Measurements from ENCODE around the gene CDH15. TPM values are rescaled to one million over a fixed set of nuclear protein-coding genes. Genes with fewer than 3 reads are reported as not detected.
A peak's percentile ranks its signal among the peaks of the same experiment; 100 is the strongest.

Gene CDH15
- total RNA-seq, 1 donor from 2014 or later: 0.16 TPM

DNA sequence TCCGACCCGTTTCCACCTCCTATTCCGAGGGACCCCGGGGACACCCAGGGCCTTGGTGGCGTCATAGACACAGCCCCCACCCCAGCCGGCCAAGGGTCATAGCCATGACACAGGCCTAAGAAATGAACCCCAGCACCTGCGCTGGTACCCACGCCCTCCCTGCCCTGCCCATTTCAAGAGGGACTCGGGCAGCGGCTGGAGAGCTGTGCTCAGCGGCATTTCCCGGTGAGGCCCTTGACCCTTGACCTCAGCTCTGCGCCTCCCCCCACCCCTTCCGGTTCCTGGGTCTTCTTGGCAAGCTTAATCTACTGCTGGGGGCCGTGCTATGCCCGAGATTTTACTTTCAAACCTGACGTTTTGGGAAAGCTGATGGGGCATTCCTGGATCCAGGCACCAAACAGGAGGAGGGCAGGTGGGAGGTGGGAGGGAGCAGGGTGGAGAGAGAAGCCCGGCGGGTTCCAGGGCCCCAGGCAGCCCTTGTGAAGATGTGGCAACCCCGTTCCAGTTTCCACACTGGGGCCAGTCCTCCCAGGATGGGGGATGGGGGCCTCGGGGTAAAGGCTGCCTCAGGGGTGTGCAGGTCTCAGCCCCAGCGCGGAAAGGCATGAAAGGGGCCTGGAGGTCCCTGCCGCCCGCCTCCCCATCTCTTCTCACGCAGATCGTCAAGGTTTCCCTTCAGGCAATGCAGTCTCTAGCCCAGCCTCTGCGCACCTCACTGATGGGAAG lies 28.7 kb downstream of the CDH15 start, which contains the start of gene SLC22A31:
Gene SLC22A31, minus strand, starts transcription at position 414 of the 726 bp plus-strand sequence. Its CDS starts 36 bp downstream, at position 378.
- DNase-seq: no peak

DNA sequence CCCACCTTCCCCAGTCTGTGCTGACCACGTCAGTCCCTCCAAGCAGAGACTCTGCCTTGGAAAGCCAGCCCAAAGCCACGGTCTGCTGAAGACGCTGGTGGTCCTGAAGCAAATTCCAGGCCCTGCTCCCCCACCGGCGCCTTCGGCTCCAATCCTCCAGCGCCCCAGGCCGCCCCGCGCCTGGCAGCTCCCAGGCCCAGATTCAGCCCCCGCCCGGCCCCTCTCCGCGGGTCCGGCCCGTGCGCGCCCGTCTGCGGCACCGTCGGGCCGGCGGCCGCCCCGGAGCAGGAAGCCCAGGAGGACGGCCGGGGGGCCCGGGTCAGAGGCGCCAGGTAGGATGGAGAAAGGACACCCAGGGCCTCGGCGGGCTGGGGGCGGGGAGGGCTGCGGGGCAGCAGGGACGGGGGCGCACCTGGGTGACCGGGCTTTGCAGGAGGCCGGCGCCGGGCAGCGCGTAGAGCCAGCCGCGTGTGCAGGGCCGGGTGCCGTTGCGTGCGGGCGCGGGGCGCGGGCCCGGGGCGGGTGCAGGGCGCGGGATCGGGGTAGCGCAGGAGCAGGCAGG lies 29.4 kb downstream of the CDH15 start:
- DNase-seq: no peak

DNA sequence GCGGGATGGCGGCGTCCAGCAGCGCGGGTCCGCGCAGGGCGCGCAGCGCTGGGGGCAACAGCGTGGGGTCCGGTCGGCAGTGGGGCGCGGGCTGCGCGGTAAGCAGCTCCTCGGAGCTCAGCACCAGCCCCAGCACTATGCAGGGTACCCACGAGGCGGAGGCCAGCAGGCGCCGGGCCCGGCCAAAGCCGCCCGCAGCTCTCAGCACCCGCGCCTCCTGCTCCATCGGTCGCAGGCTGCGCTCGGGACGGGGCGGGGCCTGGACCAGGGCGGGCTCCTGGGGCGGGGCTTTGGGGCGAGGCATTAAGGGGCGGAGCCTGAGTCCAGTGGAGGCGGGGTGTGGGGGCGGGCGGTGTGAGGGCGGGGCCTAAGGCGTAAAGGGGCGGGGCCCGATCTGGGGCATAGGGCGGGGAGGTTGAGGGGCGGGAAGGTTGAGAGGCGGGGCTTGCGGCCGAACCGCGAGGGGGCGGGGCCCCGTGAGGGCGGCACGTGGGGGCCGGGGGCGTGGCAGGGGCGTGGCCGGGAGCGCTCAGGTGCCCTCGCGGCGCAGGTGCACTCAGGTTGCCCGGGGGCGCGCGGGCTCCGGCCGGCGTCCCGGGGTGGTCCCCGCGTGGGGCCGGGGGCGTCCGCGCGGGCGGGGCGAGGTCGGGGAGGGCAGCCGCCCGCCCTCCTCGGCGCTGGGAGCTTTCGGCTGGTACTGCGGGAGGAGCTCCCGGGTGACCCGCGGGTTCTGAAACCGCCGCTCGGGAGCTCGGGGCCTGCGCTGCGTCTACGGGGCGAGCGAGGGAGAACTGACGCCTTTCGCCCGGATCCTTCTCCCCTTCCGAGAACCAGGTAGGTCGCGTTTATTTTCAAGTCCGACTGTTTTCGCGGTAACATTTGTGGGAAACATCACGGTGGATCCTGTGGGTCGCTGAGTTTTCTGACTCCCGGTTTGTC lies 30.2 kb downstream of the CDH15 start:
- peak; percentile 6 for DNase-seq

DNA sequence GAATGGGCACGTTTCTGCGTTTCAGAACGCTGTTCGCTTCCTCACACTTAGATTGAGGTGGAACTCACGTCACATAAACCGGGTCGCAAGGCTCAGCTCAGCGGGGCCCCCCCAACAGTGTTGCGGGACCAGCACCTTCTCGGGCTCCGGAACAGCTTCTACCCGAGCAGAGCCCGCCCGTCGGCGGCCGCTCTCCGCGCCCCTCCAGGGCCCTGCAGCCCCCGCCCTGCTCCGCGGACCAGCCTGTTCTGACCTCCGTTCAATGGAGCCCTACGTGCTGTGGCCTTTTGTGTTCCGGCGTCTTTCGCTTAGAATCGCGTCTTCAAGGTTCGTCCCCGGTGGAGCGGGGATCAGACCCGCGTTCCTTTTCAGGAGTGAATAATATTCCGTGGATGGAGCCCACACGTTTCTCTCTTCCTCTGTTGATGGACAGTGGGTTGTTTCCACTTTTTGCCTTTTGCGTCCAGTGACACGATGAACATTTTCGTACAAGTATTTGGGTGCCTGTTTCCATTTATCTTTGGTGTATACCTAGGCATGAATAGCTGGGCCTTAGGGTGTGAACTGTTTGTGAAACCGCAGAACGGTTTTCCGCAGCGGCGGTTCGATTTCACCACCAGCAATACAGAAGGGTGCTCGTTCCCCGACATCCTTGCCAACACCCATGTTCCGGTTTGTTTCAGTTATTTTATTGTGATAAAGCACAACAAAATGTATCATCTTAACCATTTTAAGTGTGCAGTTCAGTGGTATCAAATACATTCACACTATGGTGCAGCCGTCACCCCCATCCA lies 31.1 kb downstream of the CDH15 start:
- DNase-seq: no peak

DNA sequence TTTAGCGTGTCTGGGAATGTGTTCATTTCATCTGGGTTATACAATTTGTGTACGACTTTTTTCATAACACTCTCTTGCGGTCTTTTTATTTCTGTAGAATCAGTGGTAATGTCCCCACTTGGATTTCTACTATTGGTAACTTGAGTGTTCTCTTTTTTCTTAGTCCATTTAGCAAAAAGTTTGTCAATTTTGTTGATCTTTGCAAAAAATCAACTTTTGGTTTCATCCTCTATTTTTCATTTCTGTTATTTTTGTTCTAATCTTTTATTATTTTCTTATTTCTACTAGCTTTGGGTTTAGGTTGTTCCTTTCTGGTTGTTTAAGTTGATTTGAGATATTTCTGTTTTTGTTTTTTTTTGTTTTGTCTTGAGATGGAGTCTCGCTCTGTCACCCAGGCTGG lies 36.4 kb downstream of the CDH15 start:
- no peak for DNase-seq

DNA sequence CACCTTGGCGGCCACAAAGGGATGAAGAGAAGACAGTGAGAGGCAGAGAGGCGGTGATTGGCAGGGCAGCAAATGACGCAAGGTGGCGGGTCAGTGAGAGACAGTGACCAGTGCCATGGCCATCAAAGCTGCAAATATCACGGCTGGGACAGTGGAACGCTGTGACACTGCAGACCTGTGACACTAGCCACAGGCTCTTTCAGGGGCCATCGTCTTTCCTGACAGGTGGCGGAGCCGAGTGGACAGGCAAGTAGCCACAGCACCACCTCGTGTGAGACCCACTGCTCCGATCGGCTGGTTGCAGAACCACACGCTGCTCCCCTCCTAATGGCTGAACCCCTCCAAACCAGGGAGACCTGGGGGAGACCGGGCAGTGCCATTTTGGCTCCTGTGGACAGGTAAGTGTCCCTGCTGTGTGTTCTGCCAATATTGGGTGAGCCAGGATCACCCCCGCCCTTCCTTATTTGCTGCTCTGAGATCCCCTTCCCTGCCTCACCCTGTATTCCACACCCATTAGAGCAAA lies 38.0 kb downstream of the CDH15 start:
- DNase-seq: no peak

DNA sequence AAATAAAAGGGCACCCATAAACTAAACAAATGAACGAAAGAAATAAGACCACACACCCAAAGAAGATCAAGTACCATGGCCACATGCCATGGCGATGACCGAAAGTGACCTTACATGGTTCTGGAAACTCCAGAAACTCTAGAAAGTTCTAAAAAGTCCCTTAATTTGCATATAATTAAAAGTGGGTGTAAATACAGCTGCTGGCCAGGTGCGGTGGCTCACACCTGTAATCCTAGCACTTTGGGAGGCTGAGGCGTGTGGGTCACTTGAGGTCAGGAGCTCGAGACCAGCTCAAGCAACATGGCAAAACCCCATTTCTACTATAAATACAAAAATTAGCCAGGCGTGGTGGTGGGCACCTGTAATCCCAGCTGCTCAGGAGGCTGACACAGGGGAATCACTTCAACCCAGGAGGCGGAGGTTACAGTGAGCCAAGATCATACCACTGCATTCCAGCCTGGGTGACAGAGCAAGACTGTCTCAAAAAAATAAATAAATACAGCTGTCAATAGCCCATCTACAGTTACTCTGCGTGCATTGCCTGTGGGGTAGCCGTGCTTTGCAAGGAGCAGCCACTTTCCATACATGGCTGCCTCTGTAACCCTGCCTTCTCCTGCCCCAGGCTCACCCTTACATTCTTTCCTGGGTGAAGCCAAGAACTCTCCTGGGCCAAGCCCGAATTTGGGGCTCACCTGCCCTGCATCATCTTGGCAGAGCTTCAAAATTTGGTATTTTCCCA lies 38.8 kb downstream of the CDH15 start:
- no peak for DNase-seq

DNA sequence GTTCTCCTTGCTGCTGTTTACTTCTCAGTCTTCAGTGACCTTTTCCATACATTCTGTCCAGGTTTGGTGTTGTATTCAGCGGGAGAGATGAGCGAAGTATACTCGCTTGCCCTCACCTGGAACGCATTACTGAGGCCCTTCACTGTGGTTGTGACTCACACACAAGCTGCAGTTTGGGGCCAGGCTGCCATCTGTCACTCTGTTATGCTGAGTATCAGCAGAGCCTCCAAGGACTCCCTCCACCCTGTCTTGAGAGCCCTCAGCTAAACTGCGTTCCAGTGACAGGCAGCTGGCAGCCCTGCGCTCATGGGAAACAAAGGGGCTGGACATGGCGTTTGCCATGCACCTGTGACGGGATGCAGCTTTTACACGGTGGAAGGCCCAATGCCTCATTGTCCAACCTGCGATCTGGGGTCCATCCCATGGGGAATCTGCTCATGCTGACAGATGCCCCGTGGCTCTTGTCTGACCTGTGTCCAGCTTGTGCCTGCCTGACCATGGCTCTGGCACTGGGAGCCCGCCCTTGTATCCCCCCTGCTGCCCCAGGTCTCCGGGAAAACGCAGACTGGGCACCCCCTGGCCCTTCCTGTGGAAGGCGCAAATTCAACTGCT lies 39.5 kb downstream of the CDH15 start:
- no peak for DNase-seq

DNA sequence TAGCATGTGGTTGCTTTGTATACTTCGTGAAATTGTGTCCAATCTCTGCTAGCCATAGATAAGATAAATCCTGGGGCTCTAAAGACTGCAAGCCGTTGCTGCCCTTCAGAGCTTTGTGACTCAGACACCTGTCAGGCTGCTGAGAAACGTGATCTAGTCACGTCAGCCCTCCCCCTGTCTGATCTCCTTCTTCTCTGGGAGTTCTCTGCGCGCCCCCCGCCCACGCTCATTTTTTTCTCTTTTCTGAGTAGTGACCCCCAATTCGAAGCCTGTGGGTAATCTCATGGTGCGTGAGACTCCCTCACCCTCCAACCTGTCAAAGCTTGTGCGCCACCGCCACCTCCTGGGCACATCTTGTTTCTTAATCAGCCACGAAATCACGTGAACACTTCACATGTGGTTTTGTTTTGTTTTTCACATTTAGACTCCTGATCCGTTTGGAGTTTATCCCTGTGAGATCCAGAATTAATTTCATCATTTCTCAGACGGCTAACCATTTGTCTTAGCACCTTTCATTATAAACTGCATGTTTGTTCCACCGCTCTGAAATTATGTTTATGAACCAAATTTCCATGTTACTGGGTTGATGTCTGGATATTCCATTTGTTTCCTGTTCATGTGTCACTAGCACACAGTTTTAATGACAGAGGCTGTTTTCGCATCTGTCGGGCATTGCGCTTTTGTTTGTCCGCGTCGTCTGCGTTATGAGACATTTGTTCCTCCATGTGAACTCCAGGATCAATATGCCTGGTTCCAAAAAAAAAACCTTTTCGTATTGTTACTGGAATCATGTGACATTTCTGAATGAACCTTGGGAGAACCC lies 45.0 kb downstream of the CDH15 start:
- DNase-seq: peak; percentile 51

DNA sequence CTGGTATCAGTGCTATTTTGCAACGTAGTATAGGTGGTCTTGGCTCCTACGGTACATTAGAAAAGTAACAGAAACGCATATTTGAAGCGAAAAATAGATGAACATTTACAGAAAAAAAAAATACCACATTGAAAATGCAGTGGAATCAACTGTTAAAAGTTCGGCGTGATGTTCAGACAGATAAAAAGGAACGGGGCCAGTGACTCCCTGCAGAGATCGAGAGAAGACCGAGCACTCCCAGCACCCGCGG lies 45.5 kb downstream of the CDH15 start:
- DNase-seq: no peak

DNA sequence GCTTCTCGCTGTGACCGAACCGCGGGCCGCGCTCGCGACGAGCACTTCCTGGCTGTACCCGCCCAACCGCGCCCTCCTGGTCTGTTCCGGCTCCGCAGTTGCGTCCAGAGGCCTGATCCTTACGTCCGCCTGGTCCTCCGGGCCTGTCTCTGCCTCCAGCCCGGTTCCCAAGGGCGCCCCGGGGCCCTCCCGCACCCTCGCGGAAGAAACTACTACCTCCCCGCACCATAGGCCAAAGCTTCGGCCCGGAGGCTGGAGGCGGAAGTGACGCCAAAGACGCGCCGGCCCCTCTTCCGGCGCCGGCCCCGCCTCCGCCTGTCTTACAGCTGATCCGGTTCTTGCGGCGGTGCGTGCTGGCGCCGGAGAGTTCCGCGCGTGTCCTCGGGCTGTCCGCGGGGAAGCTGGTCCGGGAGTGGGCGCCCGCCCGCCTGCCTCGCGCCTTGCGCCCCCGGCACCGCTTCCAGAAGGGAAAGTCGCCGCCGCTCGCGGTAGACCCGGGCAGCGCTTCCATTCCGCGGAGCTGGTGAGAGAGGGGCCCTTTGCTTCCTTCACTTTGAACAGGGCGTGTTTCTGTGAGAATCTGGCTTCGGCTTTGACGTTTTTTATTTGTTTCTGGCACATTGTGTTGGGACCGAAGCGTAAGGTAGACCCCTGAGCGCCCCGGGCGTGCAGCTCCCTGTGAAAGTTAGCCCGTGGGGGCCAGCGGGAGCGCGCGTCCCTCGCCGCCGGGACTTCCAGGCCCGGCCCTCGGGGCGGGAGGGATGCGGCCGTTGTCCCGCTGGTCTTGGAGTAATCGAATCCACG lies 46.0 kb downstream of the CDH15 start, which contains the start of gene ZNF778:
Gene ZNF778, plus strand, starts transcription at position 316 of the 804 bp plus-strand sequence. CDS start 3,425 bp downstream, outside the sequence.
- peak; percentile 87 for DNase-seq

DNA sequence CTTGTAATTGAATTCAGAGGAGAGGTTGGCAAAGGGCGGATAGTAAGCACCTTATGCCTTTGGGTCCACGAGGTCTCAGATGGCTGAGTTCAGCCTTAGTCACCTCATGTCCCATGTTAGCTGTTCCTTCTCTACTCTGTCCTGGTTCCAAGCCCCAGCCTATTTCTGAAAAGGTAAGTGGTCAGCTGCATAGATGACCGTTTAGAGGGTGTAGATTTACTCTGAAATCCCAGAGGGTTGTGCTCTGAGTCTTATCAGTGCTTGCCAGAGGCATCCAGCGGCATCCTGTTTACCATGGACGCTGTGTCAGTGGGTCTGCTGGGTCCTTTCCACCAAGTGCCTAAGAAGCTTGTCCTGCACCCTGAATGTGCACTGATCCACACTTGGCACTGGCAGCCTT lies 47.8 kb downstream of the CDH15 start:
- no peak for DNase-seq

DNA sequence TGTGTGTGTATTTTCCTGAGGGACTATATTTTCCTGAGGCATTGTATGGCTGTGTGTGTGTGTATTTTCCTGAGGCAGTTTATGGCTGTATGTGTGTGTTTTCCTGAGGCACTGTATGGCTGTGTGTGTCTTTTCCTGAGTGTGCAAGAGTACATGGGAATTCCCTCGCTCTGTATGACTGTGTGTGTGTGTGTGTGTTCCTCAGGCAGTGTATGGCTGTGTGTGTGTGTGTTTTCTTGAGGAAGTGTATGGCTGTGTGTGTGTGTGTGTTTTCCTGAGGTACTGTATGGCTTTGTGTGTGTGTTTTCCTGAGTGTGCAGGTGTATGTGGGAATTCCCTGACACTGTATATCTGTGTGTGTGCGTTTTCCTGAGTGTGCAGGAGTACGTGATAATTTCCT lies 50.1 kb downstream of the CDH15 start:
- no peak for DNase-seq

DNA sequence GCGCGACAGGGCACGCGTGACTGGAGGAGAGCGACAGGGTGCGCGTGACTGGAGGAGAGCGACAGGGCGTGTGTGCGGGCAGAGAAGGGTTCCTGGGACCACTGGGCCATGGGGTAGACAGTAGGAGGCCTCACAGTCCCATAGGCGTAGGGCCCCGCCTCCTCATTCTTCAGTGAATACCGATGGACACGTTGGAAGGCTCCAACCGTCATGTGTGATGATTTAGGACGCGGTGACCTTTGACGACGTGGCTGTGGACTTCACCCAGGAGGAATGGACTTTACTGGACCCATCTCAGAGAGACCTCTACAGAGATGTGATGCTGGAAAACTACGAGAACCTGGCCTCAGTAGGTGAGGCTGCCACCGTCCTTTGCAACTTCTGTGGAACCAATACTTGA lies 51.4 kb downstream of the CDH15 start:
- no peak for DNase-seq

DNA sequence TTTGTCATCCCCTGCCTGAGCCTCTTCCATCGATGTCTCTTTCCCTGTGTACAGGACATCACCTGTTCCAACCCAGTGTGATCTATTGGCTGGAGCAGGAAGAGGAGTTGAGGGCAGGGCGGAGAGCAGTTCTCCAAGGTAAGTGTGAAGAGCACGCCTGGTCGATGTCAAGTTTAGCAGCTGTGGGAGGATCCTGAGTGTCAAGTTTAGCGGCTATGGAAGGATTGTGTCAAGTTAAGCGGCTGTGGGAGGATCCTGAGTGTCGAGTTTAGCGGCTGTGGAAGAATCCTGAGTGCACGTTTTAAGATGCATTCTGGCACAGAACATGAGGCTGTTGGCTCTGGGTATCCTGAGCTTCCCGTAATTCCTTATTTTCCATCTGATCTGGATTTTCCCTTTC lies 53.1 kb downstream of the CDH15 start:
- no peak for DNase-seq

DNA sequence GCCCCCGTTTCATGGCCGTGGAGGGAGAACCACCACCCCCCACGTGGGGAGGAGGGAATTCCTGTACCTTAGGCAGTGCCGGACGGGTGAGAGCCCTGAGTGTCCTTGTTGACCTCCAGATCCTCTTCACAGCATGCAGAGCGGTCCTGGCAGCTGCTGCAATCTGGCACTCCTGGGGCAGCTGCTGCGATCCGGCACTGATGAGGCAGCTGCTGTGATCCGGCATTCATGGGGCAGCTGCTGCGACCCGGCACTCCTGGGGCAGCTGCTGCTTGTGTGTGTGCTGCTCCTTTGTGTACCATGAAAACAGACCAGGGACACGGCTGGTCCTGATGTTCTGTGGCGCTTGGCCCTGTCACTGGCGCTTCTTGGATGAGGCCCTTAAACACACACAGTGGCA lies 58.7 kb downstream of the CDH15 start:
- no peak for DNase-seq

DNA sequence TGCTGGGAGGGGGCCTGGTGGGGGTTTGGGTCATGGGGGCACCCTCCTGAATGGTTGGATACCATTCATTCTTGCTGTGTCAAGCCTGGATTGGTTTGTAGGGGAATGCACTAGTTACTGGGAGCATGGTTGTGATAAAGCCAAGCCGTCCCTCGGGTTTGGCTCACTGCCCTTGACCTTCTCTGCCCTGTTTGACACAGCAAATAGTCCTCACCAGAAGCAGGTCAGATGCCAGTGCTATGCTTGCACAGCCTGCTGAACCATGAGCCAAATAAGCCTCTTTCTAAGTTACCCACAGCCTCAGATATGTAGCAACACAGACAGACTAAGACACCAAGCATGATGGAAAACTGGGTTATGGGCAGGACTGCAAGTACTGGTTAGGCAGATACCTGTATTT lies 60.6 kb downstream of the CDH15 start:
- DNase-seq: no peak

DNA sequence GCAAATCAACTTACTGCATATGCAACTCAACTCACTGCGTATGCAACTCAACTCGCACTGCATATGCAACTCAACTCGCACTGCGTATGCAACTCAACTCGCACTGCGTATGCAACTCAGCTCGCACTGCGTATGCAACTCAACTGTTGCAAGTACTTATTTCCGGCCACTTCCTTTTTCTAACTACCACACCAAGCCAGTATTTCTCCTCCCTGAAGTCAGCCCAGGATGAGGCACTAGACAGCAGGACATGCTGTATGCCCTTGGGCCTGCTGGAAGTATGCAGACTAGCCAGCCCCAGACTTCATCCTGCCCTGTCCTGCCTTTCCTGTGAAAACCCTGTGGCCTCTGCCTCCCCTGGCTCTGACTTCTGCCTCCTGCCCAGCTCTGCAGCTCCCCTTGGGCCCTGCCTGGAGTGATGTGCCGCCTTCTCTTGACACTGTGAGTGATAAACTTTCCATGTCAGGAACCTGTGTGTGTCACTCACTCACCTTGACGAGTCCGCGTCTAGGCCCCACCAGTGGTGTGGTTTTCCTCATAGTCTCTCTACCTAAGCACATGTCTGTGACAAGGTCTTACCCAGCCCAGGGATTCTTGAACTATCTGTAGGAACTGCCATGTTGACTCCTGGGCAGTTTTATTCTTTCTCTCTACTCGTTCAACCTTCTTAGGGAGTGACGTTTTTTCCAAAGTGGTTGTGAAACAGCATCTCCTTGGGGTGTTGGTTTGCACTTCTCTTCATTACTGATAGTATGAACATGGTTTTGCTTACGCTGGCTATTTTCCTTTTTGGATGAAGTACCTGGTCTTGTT lies 62.3 kb downstream of the CDH15 start:
- no peak for DNase-seq

Data from occipital lobe (tissue), 2 donors.